ENCODE measurements around the gene FSIP1. TPM values are rescaled to one million over a fixed set of nuclear protein-coding genes. Genes with fewer than 3 reads are reported as not detected.

FSIP1 gene
- total and polyA plus RNA-seq, 9 donors, result 0.13 to 6.8 (median 0.79) TPM

DNA sequence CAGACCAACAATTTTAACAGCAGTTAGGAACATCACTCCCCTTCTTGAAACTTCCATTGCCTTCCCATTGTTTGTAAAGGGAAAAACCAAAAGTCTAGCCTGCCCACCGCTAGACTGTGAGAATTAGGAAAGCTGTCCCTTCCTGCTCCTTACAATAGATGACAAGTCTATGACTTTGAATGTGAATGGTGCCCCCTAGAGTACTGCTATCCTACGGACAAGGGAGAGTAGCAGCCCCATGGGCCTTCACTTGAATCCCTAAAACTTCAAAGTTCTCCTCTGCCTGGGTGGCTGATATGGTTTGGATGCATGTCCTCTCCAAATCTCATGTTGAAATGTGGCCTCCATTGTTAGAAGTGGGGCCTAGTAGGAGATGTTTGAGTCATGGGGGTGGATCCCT lies 41.0 kb upstream of the FSIP1 start:
- TF ChIP-seq POLR2A (IDR thresholded peaks at IDR 0.05), result no peak
- TF ChIP-seq EP300 (IDR thresholded peaks at IDR 0.05), result no peak
- TF ChIP-seq, protein P1, sequence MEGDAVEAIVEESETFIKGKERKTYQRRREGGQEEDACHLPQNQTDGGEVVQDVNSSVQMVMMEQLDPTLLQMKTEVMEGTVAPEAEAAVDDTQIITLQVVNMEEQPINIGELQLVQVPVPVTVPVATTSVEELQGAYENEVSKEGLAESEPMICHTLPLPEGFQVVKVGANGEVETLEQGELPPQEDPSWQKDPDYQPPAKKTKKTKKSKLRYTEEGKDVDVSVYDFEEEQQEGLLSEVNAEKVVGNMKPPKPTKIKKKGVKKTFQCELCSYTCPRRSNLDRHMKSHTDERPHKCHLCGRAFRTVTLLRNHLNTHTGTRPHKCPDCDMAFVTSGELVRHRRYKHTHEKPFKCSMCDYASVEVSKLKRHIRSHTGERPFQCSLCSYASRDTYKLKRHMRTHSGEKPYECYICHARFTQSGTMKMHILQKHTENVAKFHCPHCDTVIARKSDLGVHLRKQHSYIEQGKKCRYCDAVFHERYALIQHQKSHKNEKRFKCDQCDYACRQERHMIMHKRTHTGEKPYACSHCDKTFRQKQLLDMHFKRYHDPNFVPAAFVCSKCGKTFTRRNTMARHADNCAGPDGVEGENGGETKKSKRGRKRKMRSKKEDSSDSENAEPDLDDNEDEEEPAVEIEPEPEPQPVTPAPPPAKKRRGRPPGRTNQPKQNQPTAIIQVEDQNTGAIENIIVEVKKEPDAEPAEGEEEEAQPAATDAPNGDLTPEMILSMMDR (IDR thresholded peaks at IDR 0.05), result no peak
- no peak for DNase-seq
- 80 to 94% (median 84%) methylated on average over 2 of the region's 2 CpGs for WGBS, 3 donors

DNA sequence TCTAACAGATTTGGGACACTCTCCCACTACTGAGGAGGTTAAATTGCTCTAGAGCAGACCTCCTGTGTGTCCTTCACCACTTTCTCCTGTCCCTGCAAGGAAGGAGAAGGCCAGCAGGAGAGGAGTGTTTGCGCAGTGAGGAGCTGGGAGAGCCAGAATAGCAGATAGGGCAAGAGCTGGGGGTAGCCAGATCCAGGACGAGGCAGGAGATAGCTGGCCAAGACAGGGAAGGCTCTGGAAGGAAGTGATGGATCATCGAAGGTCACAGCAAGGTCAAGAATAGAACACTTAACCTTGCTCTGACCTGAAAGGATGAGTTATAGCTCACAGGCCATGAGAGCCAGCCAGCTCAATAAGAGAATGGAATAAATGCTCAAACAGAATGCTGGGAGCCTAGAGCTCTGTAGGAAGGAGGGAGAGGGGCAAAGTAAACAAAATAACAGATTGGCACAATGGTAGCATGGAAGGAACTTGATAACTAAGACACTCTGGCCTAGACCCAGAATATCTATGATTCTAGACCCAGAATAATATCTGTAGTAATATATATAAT lies 37.5 kb upstream of the FSIP1 start:
- H3K4me3 ChIP-seq, result no peak overlapping the region
- 37 to 52% (median 38%) methylated on average over 3 of the region's 3 CpGs for WGBS, 3 donors
- no peaks in the 10 kb centered on the region for H3K36me3 ChIP-seq
- no peaks in the 10 kb centered on the region for H3K4me1 ChIP-seq (ENCODE audit: insufficient read depth)
- intact Hi-C loops (cut with DNase I), result loop anchor here in 1 of 4 donors (10.0 kb wide), 1 partner anchor 65 kb away; no protein-coding TSS in a partner anchor
- DNase-seq, result no peak
- no peaks in the 10 kb centered on the region for H3K9me3 ChIP-seq
- no peak overlapping the region for H3K27ac ChIP-seq
- no peaks in the 10 kb centered on the region for H3K27me3 ChIP-seq
- TF ChIP-seq EP300 (IDR thresholded peaks at IDR 0.05), result no peak
- TF ChIP-seq, protein P1 (IDR thresholded peaks at IDR 0.05), result no peak
- TF ChIP-seq POLR2A (IDR thresholded peaks at IDR 0.05), result no peak

More for the DNA sequence above, 41.0 kb upstream of the FSIP1 start:
- no peak overlapping the region for H3K27ac ChIP-seq
- no peak overlapping the region for H3K4me3 ChIP-seq
- no peaks in the 10 kb centered on the region for H3K27me3 ChIP-seq
- no peaks in the 10 kb centered on the region for H3K4me1 ChIP-seq (ENCODE audit: insufficient read depth)
- H3K36me3 ChIP-seq, result no peaks in the 10 kb centered on the region
- intact Hi-C loops (cut with DNase I), result loop anchor here in 1 of 4 donors (10.0 kb wide), 1 partner anchor 61 kb away; no protein-coding TSS in a partner anchor
- no peaks in the 10 kb centered on the region for H3K9me3 ChIP-seq

DNA sequence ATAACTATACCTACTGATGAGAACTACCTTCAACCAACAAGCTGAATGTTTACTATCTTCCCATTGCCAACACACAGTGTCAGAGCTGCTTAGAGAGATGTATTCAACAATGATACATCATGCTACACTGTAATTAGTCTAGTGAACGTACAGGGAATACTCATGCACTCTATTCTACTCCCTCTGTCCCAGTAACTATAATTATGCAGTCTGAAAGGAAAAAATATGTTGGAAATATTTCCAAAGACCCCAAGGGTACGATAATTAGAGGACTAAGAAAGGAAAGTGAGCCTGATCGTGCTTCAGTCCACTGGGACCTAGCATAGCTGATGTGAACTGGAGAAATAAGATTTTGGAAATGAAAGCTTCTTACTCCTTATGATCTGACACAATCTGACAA lies 36.9 kb upstream of the FSIP1 start:
- Histone ChIP-seq H3K27ac (no peak overlapping the region), H3K4me1 (ENCODE audit: insufficient read depth) (no peaks in the 10 kb centered on the region), H3K4me3 (no peak overlapping the region), H3K9me3 (no peaks in the 10 kb centered on the region), H3K27me3 (no peaks in the 10 kb centered on the region), H3K36me3 (no peaks in the 10 kb centered on the region)
- WGBS, 3 donors, result 74 to 87% (median 84%) methylated on average over 3 of the region's 3 CpGs
- TF ChIP-seq EP300 (IDR thresholded peaks at IDR 0.05) (no peak), POLR2A (IDR thresholded peaks at IDR 0.05) (no peak)
- TF ChIP-seq, protein P1 (IDR thresholded peaks at IDR 0.05), result no peak
- DNase-seq, result no peak
- intact Hi-C loops (cut with DNase I), result no loop called here

DNA sequence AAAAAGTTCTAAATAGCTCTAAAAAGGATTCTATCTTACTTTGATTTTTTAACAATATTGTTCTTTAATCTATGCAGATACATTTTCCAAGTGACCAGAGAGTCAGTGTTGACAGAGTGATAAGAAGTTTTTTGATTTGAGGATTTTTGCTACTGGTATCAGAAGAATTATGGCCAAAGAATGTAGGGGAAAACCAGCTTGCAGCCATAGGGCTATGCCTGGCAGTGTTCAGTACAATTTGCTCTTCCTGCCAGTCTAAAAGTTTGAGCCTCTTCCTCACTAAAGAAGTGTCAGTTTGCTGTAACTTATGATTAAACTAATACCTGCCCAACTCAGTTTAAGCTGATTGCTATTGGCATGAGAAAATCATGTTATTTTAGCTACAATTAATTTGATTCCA lies 35.3 kb upstream of the FSIP1 start:
- Histone ChIP-seq H3K4me3 (no peak overlapping the region), H3K4me1 (ENCODE audit: insufficient read depth) (no peaks in the 10 kb centered on the region), H3K27me3 (no peaks in the 10 kb centered on the region), H3K27ac (no peak overlapping the region), H3K9me3 (no peaks in the 10 kb centered on the region), H3K36me3 (no peaks in the 10 kb centered on the region)
- no peak for TF ChIP-seq EP300 (IDR thresholded peaks at IDR 0.05)
- TF ChIP-seq, protein P1 (IDR thresholded peaks at IDR 0.05), result no peak
- TF ChIP-seq POLR2A (IDR thresholded peaks at IDR 0.05), result no peak
- DNase-seq, result no peak
- intact Hi-C loops (cut with DNase I), result no loop called here

Measured in ovary (tissue), 9 donors.